ENCODE measurements around the gene PKIG. TPM values are rescaled to one million over a fixed set of nuclear protein-coding genes. Genes with fewer than 3 reads are reported as not detected.

Gene PKIG
- polyA plus RNA-seq, 1 donor from 2014 or later, result 174 TPM

GRCh38 chr20:44598423-44599305, 16.3 kb downstream of the PKIG start:
- Histone ChIP-seq H3K9me3 (ENCODE audit: low read length) (no peaks in the 10 kb centered on the region), H3K4me3 (ENCODE audit: low read length) (no peak overlapping the region), H3K9me2 (ENCODE audit: insufficient read depth, low read length) (no peaks in the 10 kb centered on the region), H3K79me2 (replicated peaks; ENCODE audit: insufficient read depth, low read length) (no peaks in the 10 kb centered on the region), H3K4me2 (ENCODE audit: low read length) (no peak overlapping the region), H3F3A (ENCODE audit: insufficient read depth, low read length, poor library complexity, severe bottlenecking) (no peaks in the 10 kb centered on the region), H2AFZ (ENCODE audit: low read depth, low read length) (no peak overlapping the region), H4K20me1 (ENCODE audit: insufficient read depth) (no peaks in the 10 kb centered on the region), H3K27ac (ENCODE audit: low read length) (no peak overlapping the region), H3K36me3 (ENCODE audit: insufficient read depth, low read length) (no peaks in the 10 kb centered on the region), H3K9ac (ENCODE audit: low read length) (no peak overlapping the region), H3K27me3 (ENCODE audit: insufficient read depth, low read depth, low read length) (no peaks in the 10 kb centered on the region)
- TF ChIP-seq EZH2 (IDR thresholded peaks at IDR 0.05; ENCODE audit: borderline replicate concordance, insufficient read depth, low read length, poor library complexity, severe bottlenecking), result no peak
- TF ChIP-seq EP300 (conservative IDR thresholded peaks at IDR 0.05; ENCODE audit: poor library complexity, severe bottlenecking), result no peak
- no peak for TF ChIP-seq MXI1 (conservative IDR thresholded peaks at IDR 0.05; ENCODE audit: poor library complexity, severe bottlenecking)
- no peak for TF ChIP-seq TAF1 (IDR thresholded peaks at IDR 0.05; ENCODE audit: low read depth)
- TF ChIP-seq RAD21 (conservative IDR thresholded peaks at IDR 0.05), result no peak
- no peak for TF ChIP-seq CTCF (IDR thresholded peaks at IDR 0.05; ENCODE audit: poor library complexity, severe bottlenecking)
- no peak for TF ChIP-seq POLR2AphosphoS5 (IDR thresholded peaks at IDR 0.05)
- TF ChIP-seq SMC3 (conservative IDR thresholded peaks at IDR 0.05; ENCODE audit: poor library complexity), result no peak
- TF ChIP-seq REST (IDR thresholded peaks at IDR 0.05; ENCODE audit: borderline replicate concordance), result no peak

- Histone ChIP-seq H3K9me3 (ENCODE audit: low read length) (no peaks in the 10 kb centered on the region), H3K4me3 (ENCODE audit: low read length) (no peak overlapping the region), H3F3A (ENCODE audit: insufficient read depth, low read length, poor library complexity, severe bottlenecking) (no peaks in the 10 kb centered on the region), H3K36me3 (ENCODE audit: insufficient read depth, low read length) (no peaks in the 10 kb centered on the region), H3K9me2 (ENCODE audit: insufficient read depth, low read length) (no peaks in the 10 kb centered on the region), H2AFZ (ENCODE audit: low read depth, low read length) (no peak overlapping the region), H3K9ac (ENCODE audit: low read length) (no peak overlapping the region), H3K79me2 (replicated peaks; ENCODE audit: insufficient read depth, low read length) (no peaks in the 10 kb centered on the region), H3K27me3 (ENCODE audit: insufficient read depth, low read depth, low read length) (no peaks in the 10 kb centered on the region), H4K20me1 (ENCODE audit: insufficient read depth) (no peaks in the 10 kb centered on the region), H3K4me2 (ENCODE audit: low read length) (no peak overlapping the region), H3K27ac (ENCODE audit: low read length) (no peak overlapping the region)
- TF ChIP-seq MXI1 (conservative IDR thresholded peaks at IDR 0.05; ENCODE audit: poor library complexity, severe bottlenecking), result no peak
- TF ChIP-seq REST (IDR thresholded peaks at IDR 0.05; ENCODE audit: borderline replicate concordance), result no peak
- no peak for TF ChIP-seq RAD21 (conservative IDR thresholded peaks at IDR 0.05)
Measured at GRCh38 chr20:44599715-44600114, 17.3 kb downstream of the PKIG start.

Data from neural cell (in vitro differentiated cells).